Duodenal mucosa (tissue), 2 donors: ENCODE results near the gene XAF1.
"Not testable (repeated sequence)": the region's sequence is repeated elsewhere in the genome, so short reads cannot be mapped to it uniquely, and the experiment has no call there.

Experiments
- H3K27ac ChIP-seq: one replicate; pipeline ENCODE4 v1.7.0; 2013; ENCODE audit warnings: low read depth, low read length
- H3K27me3 ChIP-seq, 2 donors: one replicate each; pipeline ENCODE4 v1.7.0; 2013; ENCODE audit warnings: low read length in 2 of 2, control low read depth in 1 of 2; ENCODE audit not compliant: insufficient read depth in 2 of 2, control insufficient read depth in 1 of 2
- H3K36me3 ChIP-seq, 2 donors: one replicate each; pipeline ENCODE4 v1.7.0; 2013; ENCODE audit warnings: low read length in 2 of 2, control low read depth in 1 of 2; ENCODE audit not compliant: insufficient read depth in 2 of 2, control insufficient read depth in 1 of 2
- H3K4me1 ChIP-seq, 2 donors: one replicate each; pipeline ENCODE4 v1.7.0; 2013; ENCODE audit warnings: low read length in 2 of 2, control low read depth in 1 of 2; ENCODE audit not compliant: insufficient read depth in 2 of 2, control insufficient read depth in 1 of 2
- H3K4me3 ChIP-seq, 2 donors: one replicate each; pipeline ENCODE4 v1.7.0; 2013; ENCODE audit warnings: low read length in 2 of 2, low read depth in 1 of 2
- H3K9ac ChIP-seq, 2 donors: one replicate each; pipeline ENCODE4 v1.7.0; 2013; ENCODE audit warnings: low read length in 2 of 2, low read depth in 1 of 2
- H3K9me3 ChIP-seq, 2 donors: one replicate each; pipeline ENCODE4 v1.7.0; 2013; ENCODE audit warnings: low read length in 2 of 2, control low read depth in 1 of 2; ENCODE audit not compliant: control insufficient read depth in 1 of 2

XAF1 gene

DNA sequence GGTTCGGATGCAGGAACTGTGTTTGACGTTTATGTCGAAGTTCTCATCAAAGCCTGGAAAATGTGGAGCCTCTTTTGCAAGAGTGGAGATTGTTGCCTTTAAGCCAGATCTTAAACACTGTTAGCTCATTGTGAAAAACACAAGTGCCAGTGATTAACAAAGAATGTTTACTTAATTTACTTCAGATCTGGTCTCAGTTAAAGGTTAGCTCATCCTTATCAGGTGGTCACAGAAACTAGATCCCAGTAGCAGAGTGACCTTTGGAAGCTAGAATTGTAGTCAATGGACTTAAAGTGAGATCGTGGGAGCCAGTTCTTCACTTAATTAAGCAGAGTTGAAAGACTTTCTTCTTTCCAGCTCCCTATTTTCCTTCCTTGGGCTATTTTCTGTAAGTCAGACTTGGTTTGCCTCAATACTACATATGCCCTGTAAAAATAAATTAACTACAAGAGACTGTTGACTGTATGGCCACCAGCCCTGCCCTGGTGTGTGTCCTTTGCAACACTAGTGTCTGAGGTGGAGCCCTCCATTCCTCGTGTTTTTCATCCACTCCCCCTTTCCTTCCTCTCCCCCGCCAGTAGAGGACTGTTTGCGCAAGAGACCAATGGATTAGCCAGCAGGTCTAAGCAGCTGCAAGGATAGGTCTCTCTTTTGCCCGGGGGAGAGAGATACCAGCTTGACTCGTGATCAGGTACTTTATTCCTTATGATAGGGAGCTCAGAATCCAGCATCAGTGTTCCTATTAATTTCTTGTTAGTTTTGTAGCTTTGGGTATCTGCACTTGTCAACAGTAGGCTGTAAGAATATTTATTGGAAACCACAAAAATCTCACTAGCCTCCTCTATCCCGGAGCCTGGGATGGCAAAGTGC, 40.4 kb downstream of the XAF1 start:
- no peaks in the 10 kb centered on the region for H3K9me3 ChIP-seq
- H3K27me3 ChIP-seq: no peaks in the 10 kb centered on the region
- H3K4me1 ChIP-seq: peaks cover 0 to 9% of the 10 kb centered on the region in 2 donors
- H3K36me3 ChIP-seq: no peaks in the 10 kb centered on the region
- H3K9ac ChIP-seq: no peak overlapping the region
- H3K27ac ChIP-seq: no peak overlapping the region
- no peak overlapping the region for H3K4me3 ChIP-seq

DNA sequence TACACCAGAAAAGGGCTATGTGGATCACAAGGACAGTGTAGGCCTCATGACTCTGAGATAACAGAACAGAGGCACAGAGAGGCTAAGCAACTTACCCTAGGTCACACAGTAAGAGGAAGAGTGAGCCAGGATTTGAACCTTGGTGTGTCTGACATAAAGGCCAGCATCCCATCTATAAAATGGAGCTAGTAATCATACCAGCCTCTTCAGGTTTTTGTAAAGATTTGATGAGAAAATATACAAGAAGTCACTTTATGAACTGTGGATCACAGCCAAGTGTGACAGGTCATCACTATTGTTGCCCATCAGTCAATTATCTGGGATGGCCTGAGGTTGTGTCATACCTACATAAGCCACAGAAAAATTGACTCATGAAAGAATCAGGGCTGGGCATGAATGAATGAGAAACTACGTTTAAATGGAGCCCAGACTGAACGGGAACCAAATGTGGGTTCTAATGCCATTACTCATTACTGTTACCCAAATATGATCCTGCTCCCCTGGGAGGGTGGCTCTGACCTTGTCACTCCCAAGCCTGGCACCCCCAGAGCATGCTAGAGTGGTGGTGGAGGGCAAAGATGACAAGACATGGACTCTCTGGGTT, 41.1 kb downstream of the XAF1 start:
- no peak overlapping the region for H3K9ac ChIP-seq
- H3K9me3 ChIP-seq: no peaks in the 10 kb centered on the region
- H3K27me3 ChIP-seq: no peaks in the 10 kb centered on the region
- H3K4me1 ChIP-seq: peaks cover 0 to 9% of the 10 kb centered on the region in 2 donors
- H3K27ac ChIP-seq: no peak overlapping the region
- H3K4me3 ChIP-seq: no peak overlapping the region
- H3K36me3 ChIP-seq: no peaks in the 10 kb centered on the region

DNA sequence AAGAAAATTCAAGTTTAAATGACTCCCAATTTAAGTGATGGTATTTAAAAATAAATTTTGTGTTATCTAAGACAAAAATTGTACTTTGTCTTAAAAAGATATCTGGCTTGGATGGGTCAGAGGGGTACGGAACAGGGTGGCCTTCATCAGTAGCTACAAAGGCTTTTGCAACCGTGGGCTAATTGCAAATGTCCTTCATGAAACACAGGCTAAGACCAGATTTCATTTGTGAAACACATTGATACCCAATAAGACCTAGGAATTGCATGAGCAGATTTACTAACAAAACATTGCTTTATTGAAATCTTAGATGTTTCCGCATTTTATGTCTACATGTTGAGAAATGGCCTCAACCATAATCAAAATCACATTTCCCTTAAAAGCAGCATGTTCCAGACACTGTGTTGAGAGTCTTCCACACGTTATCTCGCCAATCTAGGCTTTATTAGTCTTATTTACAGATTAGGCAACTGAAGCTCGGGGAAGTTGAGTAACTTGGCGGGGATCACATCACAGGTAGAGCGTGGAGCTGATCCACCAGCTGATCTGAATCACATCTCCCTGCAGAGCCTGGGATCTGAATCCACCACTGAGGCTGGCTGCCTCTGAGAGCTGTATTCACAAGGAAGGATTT, 42.0 kb downstream of the XAF1 start:
- H3K27me3 ChIP-seq: no peaks in the 10 kb centered on the region
- H3K9ac ChIP-seq: no peak overlapping the region
- H3K4me1 ChIP-seq: peaks cover 0 to 9% of the 10 kb centered on the region in 2 donors
- no peak overlapping the region for H3K4me3 ChIP-seq
- no peaks in the 10 kb centered on the region for H3K9me3 ChIP-seq
- H3K27ac ChIP-seq: no peak overlapping the region
- H3K36me3 ChIP-seq: no peaks in the 10 kb centered on the region

DNA sequence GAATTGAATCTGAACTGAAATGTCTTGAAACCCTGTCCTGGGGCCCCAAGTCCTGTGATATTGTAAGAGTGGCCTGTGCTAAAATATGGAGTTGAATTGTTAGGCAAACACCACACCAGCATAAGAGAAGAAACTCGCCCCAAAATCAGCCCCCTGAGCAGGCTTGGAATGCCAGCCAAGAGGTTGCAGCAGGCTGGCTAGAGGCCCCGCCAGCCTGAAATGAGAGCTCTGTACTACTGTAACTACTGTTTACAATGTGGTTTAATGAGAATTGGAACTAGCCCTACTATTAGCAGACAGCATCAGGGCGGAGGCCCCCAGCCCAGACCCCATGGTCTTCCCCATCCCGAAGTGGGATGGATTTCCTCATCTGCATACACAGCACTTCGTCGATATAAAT, 43.9 kb downstream of the XAF1 start:
- Histone ChIP-seq H3K4me1 (peaks cover 0 to 9% of the 10 kb centered on the region in 2 donors), H3K4me3 (no peak overlapping the region), H3K27me3 (no peaks in the 10 kb centered on the region), H3K9ac (no peak overlapping the region), H3K36me3 (no peaks in the 10 kb centered on the region), H3K27ac (no peak overlapping the region), H3K9me3 (no peaks in the 10 kb centered on the region)

DNA sequence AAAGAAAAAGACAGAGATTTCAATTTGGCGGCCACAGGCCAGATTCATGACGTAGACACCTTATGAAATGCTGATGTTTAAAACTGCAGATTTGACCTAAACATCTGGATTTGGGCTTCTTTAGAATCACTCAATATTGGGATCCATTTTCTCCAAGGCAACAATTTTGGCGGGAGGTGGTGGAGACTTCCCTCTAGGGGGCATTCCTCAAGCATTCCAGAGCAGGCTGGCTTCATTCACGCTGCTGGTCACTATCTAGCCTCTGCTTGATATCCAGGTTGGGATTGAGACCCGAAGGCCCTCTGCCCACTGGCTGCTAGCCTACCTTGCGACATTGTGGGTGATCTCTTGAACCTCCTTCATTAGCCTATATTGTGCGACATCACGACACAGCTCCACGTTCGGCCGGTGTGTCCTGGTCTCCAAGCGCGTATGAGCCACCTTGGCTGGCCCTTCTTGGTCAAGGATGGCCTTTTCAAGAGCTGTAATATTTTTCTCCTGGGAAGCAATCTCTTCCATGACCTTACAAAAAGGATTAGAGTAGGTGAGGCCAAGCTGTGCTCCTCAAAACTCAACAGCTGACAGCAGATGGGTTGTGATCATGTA, 44.7 kb downstream of the XAF1 start:
- peaks cover 0 to 9% of the 10 kb centered on the region in 2 donors for H3K4me1 ChIP-seq
- H3K27ac ChIP-seq: no peak overlapping the region
- H3K9me3 ChIP-seq: no peaks in the 10 kb centered on the region
- H3K4me3 ChIP-seq: no peak overlapping the region
- no peaks in the 10 kb centered on the region for H3K36me3 ChIP-seq
- no peak overlapping the region for H3K9ac ChIP-seq
- H3K27me3 ChIP-seq: no peaks in the 10 kb centered on the region

DNA sequence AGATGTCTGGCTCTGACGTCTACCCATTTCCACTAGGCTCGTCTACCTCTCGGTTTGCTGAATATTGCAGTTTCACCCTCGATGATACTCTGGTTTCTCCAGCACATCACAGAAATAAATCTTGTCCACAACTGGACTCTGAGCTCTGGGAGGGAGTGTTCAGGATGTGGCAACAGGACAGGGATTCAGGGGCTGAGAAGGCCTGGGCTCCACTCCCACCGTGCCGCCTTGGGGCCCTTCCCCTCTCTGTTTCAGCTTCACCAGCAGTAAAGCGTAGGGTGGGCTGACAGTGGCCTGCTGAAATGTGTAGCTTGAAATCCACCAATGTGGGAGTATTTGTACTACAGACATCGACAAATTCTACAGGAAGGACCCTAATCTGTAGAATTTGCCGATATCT, 55.7 kb downstream of the XAF1 start:
- Histone ChIP-seq H3K4me3 (no peak overlapping the region), H3K4me1 (no peaks in the 10 kb centered on the region), H3K9ac (no peak overlapping the region), H3K36me3 (no peaks in the 10 kb centered on the region), H3K27me3 (no peaks in the 10 kb centered on the region), H3K27ac (no peak overlapping the region), H3K9me3 (no peaks in the 10 kb centered on the region)

DNA sequence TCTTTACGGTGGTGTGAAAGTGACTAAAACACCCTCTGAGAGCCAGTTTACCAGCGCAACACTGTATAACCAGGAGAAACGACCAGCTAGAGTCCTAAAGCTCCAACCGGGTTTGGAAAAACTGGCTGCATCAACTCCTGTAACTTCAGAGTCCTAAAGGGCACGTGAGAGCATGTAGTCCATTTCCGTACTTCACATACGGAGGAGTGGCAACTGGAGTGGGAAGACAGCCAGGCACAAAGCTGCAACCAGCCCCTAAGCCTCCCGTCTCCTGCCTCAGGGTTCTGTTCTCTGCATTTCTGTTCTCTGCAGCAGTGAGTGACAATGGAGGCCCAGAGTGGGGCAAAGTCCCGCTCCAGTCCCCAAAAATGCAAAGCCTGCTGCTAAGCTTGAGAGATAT, 56.4 kb downstream of the XAF1 start:
- Histone ChIP-seq H3K27me3 (no peaks in the 10 kb centered on the region), H3K27ac (no peak overlapping the region), H3K9ac (no peak overlapping the region), H3K4me1 (no peaks in the 10 kb centered on the region), H3K36me3 (no peaks in the 10 kb centered on the region), H3K9me3 (no peaks in the 10 kb centered on the region), H3K4me3 (no peak overlapping the region)

DNA sequence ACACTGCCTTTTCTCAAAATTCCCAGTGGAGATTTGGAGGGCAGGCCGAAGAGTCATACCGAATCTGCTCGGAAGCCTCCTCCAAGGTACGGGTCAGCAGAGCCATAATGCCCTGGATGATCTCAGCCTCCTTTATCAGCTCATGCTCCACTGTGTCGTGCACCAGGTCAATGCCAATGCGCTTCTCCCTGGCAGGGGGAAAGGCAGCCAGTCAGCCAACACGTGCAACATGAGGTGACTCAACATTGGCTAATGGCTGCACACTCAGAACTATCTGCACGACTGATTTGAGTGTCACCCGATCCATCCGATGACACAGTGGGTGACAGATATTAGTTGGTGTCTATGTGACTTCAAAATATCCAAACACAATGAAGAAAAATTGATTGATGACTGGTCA, 59.9 kb downstream of the XAF1 start:
- no peaks in the 10 kb centered on the region for H3K36me3 ChIP-seq
- peaks cover 0 to 3% of the 10 kb centered on the region in 2 donors for H3K27me3 ChIP-seq

DNA sequence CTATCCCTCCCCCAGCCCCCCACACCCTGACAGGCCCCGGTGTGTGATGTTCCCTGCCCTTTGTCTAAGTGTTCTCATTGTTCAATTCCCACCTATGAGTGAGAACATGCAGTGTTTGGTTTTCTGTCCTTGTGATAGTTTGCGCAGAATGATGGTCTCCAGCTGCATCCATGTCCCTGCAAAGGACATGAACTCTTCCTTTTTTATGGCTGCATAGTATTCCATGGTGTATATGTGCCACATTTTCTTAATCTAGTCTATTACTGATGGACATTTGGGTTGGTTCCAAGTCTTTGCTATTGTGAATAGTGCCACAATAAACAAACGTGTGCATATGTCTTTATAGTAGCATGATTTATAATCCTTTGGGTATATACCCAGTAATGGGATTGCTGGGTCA, 60.5 kb downstream of the XAF1 start:
- not testable (repeated sequence) for H3K27ac ChIP-seq, H3K9ac ChIP-seq, H3K4me3 ChIP-seq, H3K27me3 ChIP-seq, H3K4me1 ChIP-seq, H3K36me3 ChIP-seq, H3K9me3 ChIP-seq

More for the DNA sequence above, 59.9 kb downstream of the XAF1 start:
- H3K9me3 ChIP-seq: no peaks in the 10 kb centered on the region
- no peak overlapping the region for H3K9ac ChIP-seq
- H3K4me1 ChIP-seq: no peaks in the 10 kb centered on the region
- H3K4me3 ChIP-seq: no peak overlapping the region
- H3K27ac ChIP-seq: no peak overlapping the region

DNA sequence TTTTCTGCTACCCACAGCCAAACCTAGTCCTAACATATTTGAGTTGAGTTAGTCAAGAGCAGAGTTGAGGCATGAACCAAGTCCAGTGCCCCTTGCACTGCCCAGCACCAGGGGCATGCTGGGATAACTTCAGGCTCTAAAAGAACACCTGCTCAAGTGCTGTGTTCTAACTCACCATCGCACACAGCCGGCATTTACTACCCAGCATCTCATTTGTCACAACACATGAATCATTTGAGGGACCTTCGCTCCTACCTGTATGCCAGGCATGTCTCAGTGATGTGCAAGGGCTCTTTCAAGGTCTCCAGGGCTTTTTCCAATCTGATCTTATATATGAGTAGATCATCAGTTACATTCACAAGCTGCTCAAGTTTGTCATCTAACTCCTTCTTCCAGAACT, 63.1 kb downstream of the XAF1 start:
- Histone ChIP-seq H3K27ac (no peak overlapping the region), H3K36me3 (no peaks in the 10 kb centered on the region), H3K27me3 (peaks cover 0 to 3% of the 10 kb centered on the region in 2 donors), H3K9me3 (no peaks in the 10 kb centered on the region), H3K9ac (no peak overlapping the region), H3K4me1 (no peaks in the 10 kb centered on the region), H3K4me3 (no peak overlapping the region)
